NCI-H526 (cell line): Measurements from ENCODE around the gene ZNF613.
A peak's percentile ranks its signal among the peaks of the same experiment; 100 is the strongest.
"Not testable (repeated sequence)": the region's sequence is repeated elsewhere in the genome, so short reads cannot be mapped to it uniquely, and the experiment has no call there.

Experiments used
- DNase-seq, 2 experiments: peaks; one replicate each; lab custom pipeline; 2025; lab: John Stamatoyannopoulos, UW

The ZNF613 gene

GRCh38 chr19:51926784-51927741 is at the start of gene ZNF613:
TSS of gene ZNF613 (plus strand) at chr19:51927472. CDS start at chr19:51936221, 8,749 bp downstream.
- DNase-seq, result peak; percentile 98

- no peak for DNase-seq
Observed at GRCh38 chr19:51882518-51882917, 44.8 kb upstream of the ZNF613 start.

- DNase-seq, result no peak
Observed at GRCh38 chr19:51884713-51885112, 42.6 kb upstream of the ZNF613 start.

GRCh38 chr19:51887522-51888498 is 39.5 kb upstream of the ZNF613 start, which contains the start of gene ZNF577:
TSS of gene ZNF577 (minus strand) at chr19:51887951. CDS start at chr19:51880382, 7,569 bp downstream.
- no peak for DNase-seq

GRCh38 chr19:51889934-51890333 is 37.3 kb upstream of the ZNF613 start:
- no peak for DNase-seq

GRCh38 chr19:51891193-51891747 is 36.0 kb upstream of the ZNF613 start:
- DNase-seq, result no peak

GRCh38 chr19:51901860-51902259 is 25.4 kb upstream of the ZNF613 start:
- no peak for DNase-seq

- DNase-seq, result no peak
Observed at GRCh38 chr19:51903192-51903591, 24.1 kb upstream of the ZNF613 start.

GRCh38 chr19:51904331-51905165 is 22.7 kb upstream of the ZNF613 start, which contains the start of gene ZNF649:
TSS of gene ZNF649 (minus strand) at chr19:51905017. CDS start at chr19:51900107, 4,910 bp downstream.
- peak; percentile 87 to 96 for DNase-seq

GRCh38 chr19:51905206-51905605 is 22.1 kb upstream of the ZNF613 start:
- DNase-seq, result no peak

GRCh38 chr19:51905639-51906038 is 21.6 kb upstream of the ZNF613 start:
- peak in 1 of 2 experiments; percentile 14 for DNase-seq

- not testable (repeated sequence) for DNase-seq
Observed at GRCh38 chr19:51906108-51906507, 21.2 kb upstream of the ZNF613 start.

GRCh38 chr19:51907981-51908380 is 19.3 kb upstream of the ZNF613 start:
- not testable (repeated sequence) for DNase-seq

GRCh38 chr19:51915324-51915867 is 11.9 kb upstream of the ZNF613 start:
- no peak for DNase-seq

- no peak for DNase-seq
Observed at GRCh38 chr19:51916167-51916566, 11.1 kb upstream of the ZNF613 start.

- no peak for DNase-seq
Observed at GRCh38 chr19:51919606-51920005, 7.7 kb upstream of the ZNF613 start.

GRCh38 chr19:51921949-51922348 is 5.3 kb upstream of the ZNF613 start:
- DNase-seq, result no peak

GRCh38 chr19:51926426-51926783 is 867 bp upstream of the ZNF613 start:
- DNase-seq, result no peak

GRCh38 chr19:51927859-51928258 is 587 bp downstream of the ZNF613 start:
- no peak for DNase-seq

GRCh38 chr19:51931921-51932320 is 4.6 kb downstream of the ZNF613 start:
- DNase-seq, result no peak

GRCh38 chr19:51938936-51939335 is 11.7 kb downstream of the ZNF613 start:
- DNase-seq, result no peak
